ENCODE data around the gene PRPF38B. TPM values are rescaled to one million over a fixed set of nuclear protein-coding genes. Genes with fewer than 3 reads are reported as not detected.

Gene PRPF38B
- total RNA-seq, 1 donor: 14.1 TPM

GRCh38 chr1:108749081-108749480, 57.0 kb downstream of the PRPF38B start:
- DNase-seq (ENCODE audit: insufficient read length, low spot score, missing footprints): no peak
- Histone ChIP-seq H3K9me3 (ENCODE audit: low read depth, low read length) (no peaks in the 10 kb centered on the region), H3K79me2 (ENCODE audit: insufficient read depth, low read length) (peaks cover 45% of the 10 kb centered on the region), H3K27ac (ENCODE audit: low read depth, low read length) (no peak overlapping the region), H4K20me1 (ENCODE audit: insufficient read depth, low read length) (peaks cover 21% of the 10 kb centered on the region), H3K4me2 (ENCODE audit: insufficient read depth, low read length) (no peak overlapping the region), H2AFZ (ENCODE audit: low read length) (no peak overlapping the region), H3K36me3 (ENCODE audit: insufficient read depth, low read length) (peaks cover 20% of the 10 kb centered on the region), H3K4me3 (ENCODE audit: insufficient read depth, low read length) (no peak overlapping the region), H3K4me1 (ENCODE audit: insufficient read depth, low read length) (peaks cover 3% of the 10 kb centered on the region), H3K27me3 (ENCODE audit: insufficient read depth, low read length) (no peaks in the 10 kb centered on the region)
- TF ChIP-seq CTCF (IDR thresholded peaks at IDR 0.05; ENCODE audit: extremely low read depth, low read depth, low read length): no peak

- Histone ChIP-seq H3K27ac (ENCODE audit: low read depth, low read length) (peak overlapping the region; percentile 24), H3K4me2 (ENCODE audit: insufficient read depth, low read length) (no peak overlapping the region), H3K79me2 (ENCODE audit: insufficient read depth, low read length) (peaks cover 50% of the 10 kb centered on the region), H3K27me3 (ENCODE audit: insufficient read depth, low read length) (no peaks in the 10 kb centered on the region), H3K4me1 (ENCODE audit: insufficient read depth, low read length) (peaks cover 3% of the 10 kb centered on the region), H3K4me3 (ENCODE audit: insufficient read depth, low read length) (no peak overlapping the region), H2AFZ (ENCODE audit: low read length) (no peak overlapping the region), H3K9me3 (ENCODE audit: low read depth, low read length) (no peaks in the 10 kb centered on the region), H3K36me3 (ENCODE audit: insufficient read depth, low read length) (peaks cover 21% of the 10 kb centered on the region), H4K20me1 (ENCODE audit: insufficient read depth, low read length) (peaks cover 21% of the 10 kb centered on the region)
- no peak for DNase-seq (ENCODE audit: insufficient read length, low spot score, missing footprints)
- no peak for TF ChIP-seq CTCF (IDR thresholded peaks at IDR 0.05; ENCODE audit: extremely low read depth, low read depth, low read length)
Observed at GRCh38 chr1:108750476-108751181, 58.5 kb downstream of the PRPF38B start.

Other genes with a start within 250 kb of the PRPF38B start
- gene NBPF6, start 242.0 kb upstream of the PRPF38B start, total RNA-seq: 0.36 TPM in 1 of 2 replicates, not detected in the other
- 11.2 and 12.4 TPM in 2 replicates for gene EEIG2, start 132.2 kb upstream of the PRPF38B start, total RNA-seq
- 4.7 and 5.3 TPM in 2 replicates for gene HENMT1, start 31.2 kb upstream of the PRPF38B start, total RNA-seq
- not detected in 2 replicates for gene FNDC7, start 20.6 kb downstream of the PRPF38B start, total RNA-seq
- 63.1 and 68.4 TPM in 2 replicates for gene STXBP3, start 54.4 kb downstream of the PRPF38B start, total RNA-seq
- gene AKNAD1, start 164.8 kb downstream of the PRPF38B start, total RNA-seq: not detected in 2 replicates
- 21.4 and 21.8 TPM in 2 replicates for gene GPSM2, start 184.7 kb downstream of the PRPF38B start, total RNA-seq